Activated CD8-positive, alpha-beta memory T cell treated with anti-CD3 and anti-CD28 coated beads for 36 hours (primary cell): ENCODE results near the gene CEP164. TPM values are rescaled to one million over a fixed set of nuclear protein-coding genes. Genes with fewer than 3 reads are reported as not detected.

Experiments
- CTCF ChIA-PET: fragments of 350-600 bp; sonication (Branson Sonifier 250); formaldehyde crosslinking; loops from one replicate; lab custom pipeline; 2021; ENCODE audit warnings: antibody characterized with exemption; lab: Charles Lee
- POLR2A ChIA-PET: fragments of 350-600 bp; sonication (Branson Sonifier 250); formaldehyde crosslinking; loops from one replicate; lab custom pipeline; 2021; ENCODE audit warnings: antibody characterized with exemption; lab: Charles Lee
- total RNA-seq, 2 experiments: library from RNA; stranded (reverse); gene quantifications; one replicate each; pipeline ENCODE4 v1.2.3, GENCODE V29; 2021

The CEP164 gene
- 10 to 100 TPM; 34.7 to 35.0 TPM for total RNA-seq

GRCh38 chr11:117327567-117328374 lies at the start of gene CEP164:
Gene CEP164 (plus strand): TSS chr11:117327854. CDS start chr11:117338587, 10,733 bp downstream.
- CTCF ChIA-PET = interaction anchor here (0.6 to 1.8 kb wide), 2 partner anchors 19 to 96 kb away, joined by 3 to 8 read pairs; partner anchors contain the start of gene PCSK7
- POLR2A ChIA-PET = interaction anchor here (0.6 to 1.8 kb wide), 4 partner anchors 97 to 555 kb away, joined by 3 to 16 read pairs (median 4); partner anchors contain the start of genes BUD13 and PCSK7

- POLR2A ChIA-PET = interaction anchor here (1.1 kb wide), 1 partner anchor 76 kb away, joined by 5 read pairs; no protein-coding TSS in a partner anchor
- CTCF ChIA-PET = no interaction called here
Measured at GRCh38 chr11:117278347-117278746, 49.3 kb upstream of the CEP164 start.

- CTCF ChIA-PET = no interaction called here
- POLR2A ChIA-PET = no interaction called here
Measured at GRCh38 chr11:117279711-117280376, 47.8 kb upstream of the CEP164 start.

GRCh38 chr11:117281159-117281558 lies 46.5 kb upstream of the CEP164 start:
- ChIA-PET POLR2A (no interaction called here), CTCF (no interaction called here)

- ChIA-PET CTCF (no interaction called here), POLR2A (no interaction called here)
Measured at GRCh38 chr11:117281869-117282268, 45.8 kb upstream of the CEP164 start.

DNA sequence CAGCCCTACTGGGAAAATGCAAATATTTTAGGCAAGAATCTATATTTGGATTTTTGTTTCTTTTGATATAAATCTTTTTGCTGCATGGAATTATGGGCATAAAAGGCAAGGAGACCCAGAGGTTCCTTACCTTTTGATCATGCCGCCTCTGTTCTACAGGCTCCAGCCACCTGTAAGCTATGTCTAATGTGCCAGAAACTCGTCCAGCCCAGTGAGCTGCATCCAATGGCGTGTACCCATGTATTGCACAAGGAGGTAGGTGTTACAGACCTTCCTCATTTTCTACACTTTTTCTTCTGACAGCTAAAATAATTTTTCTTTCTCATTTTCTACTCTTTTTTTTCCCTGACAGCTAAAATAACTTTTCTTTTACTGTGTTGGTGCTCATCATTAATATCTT lies 44.7 kb upstream of the CEP164 start:
- ChIA-PET POLR2A (no interaction called here), CTCF (no interaction called here)

GRCh38 chr11:117284053-117284452 lies 43.6 kb upstream of the CEP164 start:
- ChIA-PET POLR2A (no interaction called here), CTCF (no interaction called here)

GRCh38 chr11:117286588-117286987 lies 41.1 kb upstream of the CEP164 start:
- POLR2A ChIA-PET = no interaction called here
- CTCF ChIA-PET = no interaction called here

- ChIA-PET CTCF (interaction anchor here (0.6 kb wide), 1 partner anchor 197 kb away, joined by 3 read pairs; no protein-coding TSS in a partner anchor), POLR2A (no interaction called here)
Measured at GRCh38 chr11:117287668-117288067, 40.0 kb upstream of the CEP164 start.

GRCh38 chr11:117289795-117290194 lies 37.9 kb upstream of the CEP164 start:
- POLR2A ChIA-PET = interaction anchor here (0.6 kb wide), 1 partner anchor 15 kb away, joined by 3 read pairs; no protein-coding TSS in a partner anchor
- CTCF ChIA-PET = no interaction called here

DNA sequence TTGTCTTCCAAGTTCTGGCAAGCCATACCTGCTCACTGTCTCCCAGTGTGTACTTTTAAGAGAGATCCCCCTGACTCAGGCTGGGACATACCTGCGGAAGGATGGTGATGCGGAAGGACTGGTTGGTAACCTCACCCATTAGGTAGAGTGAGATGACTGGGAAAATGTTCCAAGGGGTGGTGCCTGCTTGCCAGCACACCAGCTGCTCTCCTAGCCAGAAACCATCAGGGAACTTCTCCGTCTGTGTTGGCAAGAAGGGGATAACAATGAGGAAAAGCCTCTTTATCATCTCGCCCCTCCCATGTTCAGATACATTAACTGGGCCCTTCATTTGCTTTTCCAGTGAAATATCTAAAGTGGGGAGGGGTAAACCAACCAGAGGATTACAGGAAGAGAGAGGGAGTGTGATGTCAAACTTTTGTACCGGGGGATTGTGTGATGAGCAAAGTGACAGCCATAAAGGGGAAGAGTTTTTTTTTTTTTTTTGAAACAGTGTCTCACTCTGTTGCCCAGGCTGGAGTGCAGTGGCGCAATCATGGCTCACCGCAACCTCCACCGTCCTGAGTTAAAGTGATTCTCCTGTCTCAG lies 36.8 kb upstream of the CEP164 start, which contains the start of gene BACE1-AS:
BACE1-AS (plus strand) TSS at position 538 of the 588 bp plus-strand sequence.
- ChIA-PET POLR2A (no interaction called here), CTCF (no interaction called here)

GRCh38 chr11:117292616-117293015 lies 35.0 kb upstream of the CEP164 start:
- POLR2A ChIA-PET = interaction anchor here (0.6 to 0.7 kb wide), 2 partner anchors 29 to 100 kb away, joined by 7 to 8 read pairs; no protein-coding TSS in a partner anchor
- CTCF ChIA-PET = no interaction called here

DNA sequence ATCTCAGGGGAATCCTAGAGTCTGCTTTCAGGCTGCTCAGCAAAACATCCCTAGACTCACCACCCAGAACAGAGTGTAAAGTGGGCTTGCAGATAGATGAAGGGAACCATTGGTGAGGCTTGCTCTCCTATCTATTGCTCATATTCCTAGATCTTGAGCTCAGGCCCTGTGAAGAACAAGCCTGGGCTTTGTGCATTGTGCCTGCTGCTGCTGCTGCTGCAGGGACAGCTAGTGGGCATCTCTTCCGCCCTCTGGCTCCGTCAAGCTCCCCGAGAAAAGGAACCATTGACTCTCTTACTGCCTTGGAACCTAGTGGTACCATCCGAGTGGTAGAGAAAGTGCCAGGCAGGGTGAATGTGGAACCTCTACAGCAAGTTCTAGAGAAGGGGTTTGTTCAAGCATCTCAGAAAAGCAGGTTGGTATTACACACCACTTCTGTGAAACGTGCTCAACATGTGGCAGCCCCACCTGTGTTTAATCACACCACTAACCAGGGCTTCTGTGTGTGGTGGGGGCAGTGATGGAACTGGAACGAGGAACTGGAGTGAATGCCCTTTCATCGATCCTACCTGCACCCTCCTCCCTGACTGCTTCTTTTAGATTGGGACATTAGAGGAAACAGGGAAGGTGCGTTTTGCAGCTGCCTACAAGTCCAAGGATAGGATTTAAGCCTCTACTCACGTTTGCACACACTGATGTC lies 32.1 kb upstream of the CEP164 start:
- CTCF ChIA-PET = no interaction called here

GRCh38 chr11:117296881-117297280 lies 30.8 kb upstream of the CEP164 start:
- ChIA-PET CTCF (no interaction called here), POLR2A (no interaction called here)

More for the DNA sequence above, 32.1 kb upstream of the CEP164 start:
- POLR2A ChIA-PET = no interaction called here

DNA sequence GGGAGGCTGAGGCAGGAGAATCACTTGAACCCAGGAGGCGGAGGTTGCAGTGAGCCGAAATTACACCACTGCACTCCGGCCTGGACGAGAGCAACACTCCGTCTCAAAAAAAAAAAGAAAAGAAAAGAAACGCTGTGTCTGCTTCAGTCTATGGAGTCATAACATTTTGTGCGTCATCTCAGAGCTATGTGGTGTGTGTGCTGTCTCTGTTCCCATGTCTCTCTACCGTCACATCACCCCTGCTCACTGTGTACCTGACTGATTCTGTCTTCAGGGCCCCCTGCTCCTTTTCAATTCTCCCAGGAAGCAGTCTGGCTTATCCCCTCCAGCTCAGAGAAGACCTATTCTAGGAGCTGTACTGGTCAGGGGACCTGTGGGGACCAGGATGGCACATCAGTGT lies 29.5 kb upstream of the CEP164 start:
- ChIA-PET CTCF (no interaction called here), POLR2A (no interaction called here)

- ChIA-PET CTCF (no interaction called here), POLR2A (no interaction called here)
Measured at GRCh38 chr11:117299351-117300282, 28.0 kb upstream of the CEP164 start.

DNA sequence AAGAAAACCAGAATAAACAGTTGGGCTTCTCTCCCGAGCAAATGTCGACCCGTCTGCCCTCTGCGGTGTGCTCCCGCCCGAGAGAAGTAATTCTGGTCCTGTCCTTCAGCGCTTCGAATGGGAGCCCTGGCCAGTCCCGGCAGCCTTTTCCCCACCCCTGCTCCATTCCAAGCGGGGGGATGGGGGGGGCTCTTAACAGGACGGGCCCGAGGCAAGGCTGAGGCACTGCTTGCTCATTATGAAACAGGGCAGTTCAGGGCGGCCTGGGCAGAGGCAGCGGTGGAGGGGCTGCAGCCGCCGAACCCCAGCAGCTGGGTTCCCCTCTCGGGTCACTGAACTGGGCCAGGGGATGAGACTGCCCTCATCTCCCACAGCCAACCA lies 27.4 kb upstream of the CEP164 start:
- ChIA-PET POLR2A (no interaction called here), CTCF (no interaction called here)

- ChIA-PET POLR2A (no interaction called here), CTCF (no interaction called here)
Measured at GRCh38 chr11:117300773-117301172, 26.9 kb upstream of the CEP164 start.
